Testis (tissue), 3 donors: ENCODE measurements around the gene KLK5. TPM values are rescaled to one million over a fixed set of nuclear protein-coding genes. Genes with fewer than 3 reads are reported as not detected.
A peak's percentile ranks its signal among the peaks of the same experiment; 100 is the strongest.

Source experiments
- DNase-seq: peaks from one replicate; pipeline ENCODE4 v3.0.0-alpha.2; 2019
- H3K27ac ChIP-seq, 2 donors: fragments of 200-600 bp; sonication (generic); one replicate each; pipeline ENCODE4 v1.5.1; 2019
- H3K27me3 ChIP-seq: fragments of 200-600 bp; sonication (generic); one replicate; pipeline ENCODE4 v1.5.1; 2019
- H3K36me3 ChIP-seq: fragments of 200-600 bp; sonication (generic); one replicate; pipeline ENCODE4 v1.5.1; 2017; ENCODE audit warnings: low read depth; ENCODE audit errors: missing control alignments
- H3K4me1 ChIP-seq: fragments of 200-600 bp; sonication (generic); one replicate; pipeline ENCODE4 v1.5.1; 2019
- H3K4me3 ChIP-seq, 2 donors: fragments of 200-600 bp; sonication (generic); one replicate each; pipeline ENCODE4 v1.5.1; 2017 to 2019
- H3K9me3 ChIP-seq: fragments of 200-600 bp; sonication (generic); one replicate; pipeline ENCODE4 v1.5.1; 2017
- CTCF ChIP-seq, 3 experiments: fragments of 450-650 bp in 2 of 3; fragments of 200-600 bp in 1 of 3; sonication (generic) in 1 of 3; IDR thresholded peaks; one replicate each; pipeline ENCODE4 v1.5.1; 2016 to 2019; ENCODE audit warnings: antibody characterized with exemption in 3 of 3, mild to moderate bottlenecking in 2 of 3, moderate library complexity in 1 of 3
- POLR2A ChIP-seq: fragments of 450-650 bp; IDR thresholded peaks from one replicate; pipeline ENCODE4 v1.6.1; 2017; ENCODE audit warnings: antibody characterized with exemption, mild to moderate bottlenecking, moderate library complexity
- WGBS, 2 donors: methylation state at CpG; one replicate each; pipeline ENCODE4 v1.1.5; 2018; 5-methylcytosine and 5-hydroxymethylcytosine counted together
- intact Hi-C: fragments of 100-400 bp; cut with DNase I; formaldehyde crosslinking; loops from one replicate; pipeline ENCODE4 v1.15.1; 2023; ENCODE audit warnings: low total_unique reads
- polyA plus RNA-seq: library from polyadenylated mRNA; stranded (reverse); fragments of 350-450 nt; fragmentation: Illumina TruSeq; extraction: RNeasy Lipid Tissue Mini Kit (QIAGEN cat#74804); gene quantifications from one replicate; pipeline ENCODE4 v1.2.3, GENCODE V29; 2014; ENCODE audit warnings: low read depth, low replicate concordance; ENCODE audit not compliant: insufficient read depth
- total RNA-seq, 2 donors: library from RNA; depleted of rRNA; stranded (reverse); fragments of >200 nt; gene quantifications; one replicate each; pipeline ENCODE4 v1.2.3, GENCODE V29; 2016

Gene KLK5
- total and polyA plus RNA-seq, 3 donors from 2014 or later = 5.6 to 25.4 (median 13.9) TPM

DNA sequence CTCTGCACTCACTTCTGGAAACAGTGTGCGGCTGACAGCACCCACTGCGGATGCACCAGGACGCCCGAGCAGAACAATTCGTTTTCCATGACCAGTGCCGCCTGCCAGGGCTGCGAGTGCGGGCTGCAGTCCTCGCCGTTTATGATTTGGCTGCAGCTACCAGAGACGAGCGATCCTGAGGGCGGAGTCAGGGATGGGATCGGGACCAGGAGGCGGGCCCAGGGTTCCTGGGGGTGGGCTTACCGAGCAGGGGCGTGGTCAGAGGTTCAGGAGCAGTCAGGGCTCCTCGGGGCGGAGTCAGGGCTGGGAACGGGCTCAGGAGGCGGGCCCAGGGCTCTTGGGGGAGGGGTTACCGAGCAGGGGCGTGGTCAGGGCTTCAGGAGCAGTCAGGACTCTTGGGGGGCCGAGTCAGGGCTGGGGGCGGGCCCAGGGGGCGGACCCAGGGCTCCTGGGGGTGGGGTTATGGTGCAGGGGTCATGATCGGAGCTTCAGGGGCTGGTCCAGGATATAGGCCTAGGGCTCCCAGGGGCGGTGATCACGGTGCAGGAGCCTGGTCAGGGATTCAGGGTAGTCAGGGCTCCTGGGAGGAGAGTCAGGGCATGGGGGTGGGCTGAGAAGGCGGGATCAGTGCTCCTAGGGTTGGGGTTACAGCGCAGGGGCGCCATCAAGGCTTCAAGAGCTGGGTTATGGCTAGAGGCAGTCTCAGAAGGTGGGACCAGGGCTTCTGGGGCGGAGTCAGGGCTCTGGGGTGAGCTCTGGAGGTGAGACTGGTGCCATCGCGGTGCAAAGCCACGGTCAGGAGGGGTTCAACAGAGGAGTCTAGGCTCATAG is 43.4 kb downstream of the KLK5 start:
- no peak for TF ChIP-seq POLR2A
- no peak for TF ChIP-seq CTCF (IDR thresholded peaks at IDR 0.05)
- intact Hi-C loops = no loop called here
- Histone ChIP-seq H3K9me3 (no peaks in the 10 kb centered on the region), H3K27me3 (no peaks in the 10 kb centered on the region), H3K36me3 (no peaks in the 10 kb centered on the region), H3K4me1 (no peaks in the 10 kb centered on the region), H3K27ac (no peak overlapping the region), H3K4me3 (peak overlapping the region; percentile 9 to 41)
- DNase-seq = peak; percentile 72
- WGBS, 2 donors = 4 to 10% methylated on average over 21 to 36 of the region's 36 CpGs

DNA sequence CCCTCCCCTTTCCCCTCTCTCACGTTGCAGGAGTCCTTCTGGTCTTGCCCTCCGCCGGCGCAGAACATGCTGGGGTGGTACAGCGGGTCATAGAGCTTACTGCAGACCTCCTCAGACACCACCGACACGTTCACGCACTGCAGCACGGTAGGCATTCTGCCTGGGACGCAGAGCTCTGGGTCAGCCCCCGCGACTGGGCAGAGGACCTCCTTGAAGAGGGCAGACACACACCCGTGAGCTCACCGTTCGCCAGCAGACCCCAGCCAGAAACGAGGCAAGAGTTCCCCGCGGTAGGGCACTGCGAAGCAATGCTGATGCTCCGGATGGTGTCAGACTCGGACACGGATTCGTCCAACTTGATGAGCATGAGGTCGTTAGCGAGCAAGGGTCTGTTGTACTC is 44.5 kb downstream of the KLK5 start:
- no peaks in the 10 kb centered on the region for H3K9me3 ChIP-seq
- no peaks in the 10 kb centered on the region for H3K4me1 ChIP-seq
- H3K4me3 ChIP-seq = no peak overlapping the region
- no peaks in the 10 kb centered on the region for H3K36me3 ChIP-seq
- no peaks in the 10 kb centered on the region for H3K27me3 ChIP-seq
- intact Hi-C loops = no loop called here
- DNase-seq = no peak
- H3K27ac ChIP-seq = no peak overlapping the region
- TF ChIP-seq CTCF (IDR thresholded peaks at IDR 0.05) (no peak), POLR2A (no peak)
- 22 to 50% methylated on average over 9 to 25 of the region's 25 CpGs for WGBS, 2 donors

DNA sequence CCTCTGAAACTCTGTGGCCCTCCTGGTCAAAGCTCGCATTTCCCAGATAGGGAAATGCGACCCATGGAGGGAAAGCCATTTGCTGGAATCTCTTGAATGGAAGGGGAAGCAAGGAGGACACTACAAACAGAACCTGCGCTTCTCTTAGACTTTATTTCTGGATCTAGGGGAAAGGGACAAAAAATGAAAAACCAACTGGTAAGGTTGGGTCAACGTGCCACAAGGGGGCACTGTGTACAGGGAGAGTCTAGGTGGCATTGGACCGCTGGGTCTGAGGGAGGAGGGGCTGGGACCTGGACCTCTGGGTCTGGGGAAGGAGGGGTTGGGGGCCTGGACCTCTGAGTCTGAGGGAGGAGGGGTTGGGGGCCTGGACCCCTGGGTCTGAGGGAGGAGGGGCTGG is 46.6 kb downstream of the KLK5 start:
- intact Hi-C loops = no loop called here
- TF ChIP-seq CTCF (IDR thresholded peaks at IDR 0.05) = peak in 1 of 3 experiments; percentile 33
- no peak for TF ChIP-seq POLR2A
- H3K9me3 ChIP-seq = no peaks in the 10 kb centered on the region
- no peaks in the 10 kb centered on the region for H3K27me3 ChIP-seq
- H3K4me1 ChIP-seq = no peaks in the 10 kb centered on the region
- no peaks in the 10 kb centered on the region for H3K36me3 ChIP-seq
- 49 to 50% methylated on average over 5 of the region's 5 CpGs for WGBS, 2 donors
- H3K27ac ChIP-seq = no peak overlapping the region
- DNase-seq = peak; percentile 52
- H3K4me3 ChIP-seq = no peak overlapping the region

DNA sequence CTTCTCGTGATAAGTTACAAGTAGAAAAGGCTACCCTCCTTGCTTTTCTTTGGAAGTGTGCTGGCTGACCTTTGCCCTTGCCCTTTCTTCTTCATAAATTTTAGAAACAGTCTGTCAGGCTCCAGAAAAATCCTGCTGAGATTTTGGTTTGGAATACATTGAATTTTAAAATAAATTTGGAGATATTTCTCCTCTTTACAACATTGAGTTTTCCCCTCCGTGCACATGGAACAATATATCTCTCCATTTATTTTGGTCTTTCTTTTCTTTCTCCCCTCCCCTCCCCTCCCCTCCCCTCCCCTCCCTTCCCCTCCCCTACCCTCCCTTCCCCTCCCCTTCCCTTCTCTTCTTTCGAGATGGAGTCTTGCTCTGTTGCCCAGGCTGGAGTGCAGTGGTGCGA is 50.2 kb downstream of the KLK5 start:
- intact Hi-C loops = no loop called here
- H3K9me3 ChIP-seq = no peaks in the 10 kb centered on the region
- no peak overlapping the region for H3K27ac ChIP-seq
- no peak overlapping the region for H3K4me3 ChIP-seq
- 79 to 84% methylated on average over 4 of the region's 4 CpGs for WGBS, 2 donors
- TF ChIP-seq CTCF (IDR thresholded peaks at IDR 0.05) (no peak), POLR2A (no peak)
- no peaks in the 10 kb centered on the region for H3K27me3 ChIP-seq
- H3K36me3 ChIP-seq = no peaks in the 10 kb centered on the region
- DNase-seq = no peak
- no peaks in the 10 kb centered on the region for H3K4me1 ChIP-seq

DNA sequence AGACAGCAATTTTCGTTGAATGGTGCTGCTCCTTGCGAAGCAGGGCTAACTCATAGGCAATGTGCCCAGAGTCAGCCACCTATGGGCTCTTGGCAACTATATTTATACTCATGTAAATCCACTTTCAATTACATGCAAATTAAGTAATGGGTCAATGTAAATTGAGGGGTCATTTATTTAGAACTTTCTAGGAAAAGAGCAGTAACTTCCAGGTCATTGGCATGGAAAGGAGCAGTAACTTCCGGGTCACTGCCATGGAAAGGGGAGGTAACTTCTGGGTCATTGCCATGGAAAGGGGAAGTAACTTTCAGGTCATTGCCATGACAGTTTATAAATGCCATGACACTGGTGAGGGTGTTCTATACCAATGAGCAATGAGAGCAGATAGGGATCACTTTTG is 53.3 kb downstream of the KLK5 start:
- 88 to 93% methylated on average over 3 of the region's 3 CpGs for WGBS, 2 donors
- Histone ChIP-seq H3K9me3 (no peaks in the 10 kb centered on the region), H3K27ac (no peak overlapping the region), H3K4me1 (no peaks in the 10 kb centered on the region), H3K27me3 (no peaks in the 10 kb centered on the region), H3K4me3 (no peak overlapping the region), H3K36me3 (no peaks in the 10 kb centered on the region)
- TF ChIP-seq POLR2A (no peak), CTCF (IDR thresholded peaks at IDR 0.05) (no peak)
- no peak for DNase-seq
- intact Hi-C loops = no loop called here
